NCI-H460 (cell line): ENCODE results near the gene CENPVL1. TPM values are rescaled to one million over a fixed set of nuclear protein-coding genes. Genes with fewer than 3 reads are reported as not detected.

Source experiments
- total RNA-seq: library from RNA; depleted of rRNA; stranded (reverse); fragments of >200 nt; shearing (Covaris generic); gene quantifications from 2 replicates; pipeline ENCODE4 v1.2.3, GENCODE V29; 2014; rRNA removed

CENPVL1 gene
- total RNA-seq, 1 experiment from 2014 or later: not detected

Other genes starting within 250 kb of the CENPVL1 start
- 29.4 and 30.6 TPM in 2 replicates for gene NUDT11, start 213.9 kb upstream of the CENPVL1 start, total RNA-seq
- gene CENPVL3, start 91.6 kb upstream of the CENPVL1 start, total RNA-seq: 0.05 TPM in 1 of 2 replicates, not detected in the other
- gene CENPVL2, start 27.7 kb upstream of the CENPVL1 start, total RNA-seq: not detected in 2 replicates
- 11.6 and 13.3 TPM in 2 replicates for gene GSPT2, start 32.9 kb downstream of the CENPVL1 start, total RNA-seq
- 35.7 and 49.2 TPM in 2 replicates for gene MAGED1, start 183.1 kb downstream of the CENPVL1 start, total RNA-seq